Stomach (tissue), 9 donors: ENCODE data around the gene CEMIP. TPM values are rescaled to one million over a fixed set of nuclear protein-coding genes. Genes with fewer than 3 reads are reported as not detected.

ENCODE experiments used
- DNase-seq, 2 donors: peaks; one replicate each; pipeline versions ENCODE4 v3.0.0 to v3.0.0-alpha.2; 2013 to 2019
- H3K27ac ChIP-seq, 5 donors: fragments of 200-600 bp in 4 of 5; sonication (generic) in 4 of 5; one replicate each; pipeline ENCODE4 v1.5.1; 2013 to 2019; ENCODE audit warnings: mild to moderate bottlenecking in 1 of 5, moderate library complexity in 1 of 5
- H3K27me3 ChIP-seq, 3 donors: fragments of 200-600 bp; sonication (generic); one replicate each; pipeline ENCODE4 v1.5.1; 2017 to 2019; ENCODE audit warnings: mixed run types in 1 of 3
- H3K36me3 ChIP-seq, 4 donors: fragments of 200-600 bp; sonication (generic); 1 replicate in 3 of 4; 2 replicates in 1 of 4; pipeline ENCODE4 v1.5.1; 2016 to 2019
- H3K4me1 ChIP-seq, 4 donors: fragments of 200-600 bp; sonication (generic); one replicate each; pipeline ENCODE4 v1.5.1; 2016 to 2019
- H3K4me3 ChIP-seq, 4 donors: fragments of 200-600 bp; sonication (generic) in 3 of 4; one replicate each; pipeline ENCODE4 v1.5.1; 2016 to 2019; ENCODE audit warnings: mild to moderate bottlenecking in 1 of 4
- H3K9me3 ChIP-seq, 4 donors: fragments of 200-600 bp; sonication (generic); one replicate each; pipeline ENCODE4 v1.5.1; 2016 to 2019
- EP300 ChIP-seq: sonication (generic); formaldehyde crosslinking; IDR thresholded peaks from one replicate; pipeline ENCODE4 v1.6.1; 2017; ENCODE audit warnings: antibody characterized with exemption
- POLR2A ChIP-seq, 4 donors: fragments of 450-650 bp; IDR thresholded peaks; one replicate each; pipeline ENCODE4 v1.6.1; 2016; ENCODE audit warnings: antibody characterized with exemption in 4 of 4, control low read depth in 2 of 4, mild to moderate bottlenecking in 1 of 4, moderate library complexity in 1 of 4
- POLR2AphosphoS5 ChIP-seq, 3 donors: sonication (generic); formaldehyde crosslinking; IDR thresholded peaks; one replicate each; pipeline ENCODE4 v1.6.1; 2016; ENCODE audit warnings: antibody characterized with exemption in 3 of 3
- WGBS, 5 donors: extraction: QIAGEN DNeasy Blood & Tissue Kit in 3 of 5; methylation state at CpG; one replicate each; pipeline versions ENCODE4 v1.1.5 to v1.1.7; 2013 to 2018; 5-methylcytosine and 5-hydroxymethylcytosine counted together
- intact Hi-C: fragments of 100-400 bp; cut with DNase I; formaldehyde crosslinking; loops from one replicate; pipeline ENCODE4 v1.15.1; 2023; ENCODE audit warnings: low total_unique reads
- polyA plus RNA-seq, 3 donors: library from polyadenylated mRNA; stranded (reverse); fragments of 200-250 nt; gene quantifications; one replicate each; pipeline ENCODE4 v1.2.3, GENCODE V29; 2013
- total RNA-seq, 5 donors: library from RNA; depleted of rRNA; stranded (reverse); fragments of >200 nt; gene quantifications; one replicate each; pipeline versions ENCODE4 v1.1.0 to v1.2.3, GENCODE V29; 2014 to 2016
- TF ChIP-seq, protein P1 (sequence below), 7 experiments: fragments of 450-650 bp in 4 of 7; fragments of 200-600 bp in 3 of 7; sonication (generic) in 3 of 7; IDR thresholded peaks; one replicate each; pipeline ENCODE4 v1.5.1; 2016 to 2019; ENCODE audit warnings: antibody characterized with exemption in 7 of 7, control low read depth in 2 of 7, mild to moderate bottlenecking in 1 of 7
- donor health status: healthy with polysubstance abuse.
- donor health status: Bipolar disorder and iron deficiency.
- donor health status: healthy.

CEMIP gene
- total and polyA plus RNA-seq, 8 donors, result 0.53 to 2.6 (median 1.4) TPM; not detected in 4

GRCh38 chr15:80732167-80732566 is 47.0 kb upstream of the CEMIP start:
- TF ChIP-seq POLR2A (IDR thresholded peaks at IDR 0.05) (no peak), EP300 (no peak), POLR2AphosphoS5 (IDR thresholded peaks at IDR 0.05) (no peak)
- TF ChIP-seq, protein P1, sequence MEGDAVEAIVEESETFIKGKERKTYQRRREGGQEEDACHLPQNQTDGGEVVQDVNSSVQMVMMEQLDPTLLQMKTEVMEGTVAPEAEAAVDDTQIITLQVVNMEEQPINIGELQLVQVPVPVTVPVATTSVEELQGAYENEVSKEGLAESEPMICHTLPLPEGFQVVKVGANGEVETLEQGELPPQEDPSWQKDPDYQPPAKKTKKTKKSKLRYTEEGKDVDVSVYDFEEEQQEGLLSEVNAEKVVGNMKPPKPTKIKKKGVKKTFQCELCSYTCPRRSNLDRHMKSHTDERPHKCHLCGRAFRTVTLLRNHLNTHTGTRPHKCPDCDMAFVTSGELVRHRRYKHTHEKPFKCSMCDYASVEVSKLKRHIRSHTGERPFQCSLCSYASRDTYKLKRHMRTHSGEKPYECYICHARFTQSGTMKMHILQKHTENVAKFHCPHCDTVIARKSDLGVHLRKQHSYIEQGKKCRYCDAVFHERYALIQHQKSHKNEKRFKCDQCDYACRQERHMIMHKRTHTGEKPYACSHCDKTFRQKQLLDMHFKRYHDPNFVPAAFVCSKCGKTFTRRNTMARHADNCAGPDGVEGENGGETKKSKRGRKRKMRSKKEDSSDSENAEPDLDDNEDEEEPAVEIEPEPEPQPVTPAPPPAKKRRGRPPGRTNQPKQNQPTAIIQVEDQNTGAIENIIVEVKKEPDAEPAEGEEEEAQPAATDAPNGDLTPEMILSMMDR (IDR thresholded peaks at IDR 0.05), result no peak
- no peak overlapping the region for H3K4me3 ChIP-seq
- peak overlapping the region in 2 of 5 donors; percentile 35 to 66 for H3K27ac ChIP-seq
- no peak for DNase-seq
- no peaks in the 10 kb centered on the region for H3K36me3 ChIP-seq
- WGBS, 5 donors, result 26 to 51% (median 32%) methylated on average over 6 of the region's 6 CpGs
- H3K4me1 ChIP-seq, result peaks cover 0 to 37% (median 22%) of the 10 kb centered on the region in 4 donors
- no peaks in the 10 kb centered on the region for H3K27me3 ChIP-seq
- intact Hi-C loops, result no loop called here
- no peaks in the 10 kb centered on the region for H3K9me3 ChIP-seq

- H3K27me3 ChIP-seq, result no peaks in the 10 kb centered on the region
- no peak for DNase-seq
- H3K4me3 ChIP-seq, result no peak overlapping the region
- H3K36me3 ChIP-seq, result no peaks in the 10 kb centered on the region
- no peaks in the 10 kb centered on the region for H3K9me3 ChIP-seq
- TF ChIP-seq EP300 (no peak), POLR2A (IDR thresholded peaks at IDR 0.05) (no peak), POLR2AphosphoS5 (IDR thresholded peaks at IDR 0.05) (no peak)
- TF ChIP-seq, protein P1 (IDR thresholded peaks at IDR 0.05), result no peak
- peak overlapping the region in 3 of 5 donors; percentile 14 to 66 (median 35) for H3K27ac ChIP-seq
- intact Hi-C loops, result no loop called here
- peaks cover 0 to 37% (median 22%) of the 10 kb centered on the region in 4 donors for H3K4me1 ChIP-seq
- 67 to 76% (median 73%) methylated on average over 5 of the region's 5 CpGs for WGBS, 5 donors
Observed at GRCh38 chr15:80732818-80733217, 46.4 kb upstream of the CEMIP start.

- intact Hi-C loops, result no loop called here
- peaks cover 0 to 37% (median 22%) of the 10 kb centered on the region in 4 donors for H3K4me1 ChIP-seq
- no peak overlapping the region for H3K4me3 ChIP-seq
- 57 to 86% (median 61%) methylated on average over 1 of the region's 1 CpG for WGBS, 5 donors
- TF ChIP-seq EP300 (no peak), POLR2AphosphoS5 (IDR thresholded peaks at IDR 0.05) (no peak), POLR2A (IDR thresholded peaks at IDR 0.05) (no peak)
- TF ChIP-seq, protein P1 (IDR thresholded peaks at IDR 0.05), result no peak
- H3K27ac ChIP-seq, result peak overlapping the region in 1 of 5 donors; percentile 66
- no peaks in the 10 kb centered on the region for H3K36me3 ChIP-seq
- H3K9me3 ChIP-seq, result no peaks in the 10 kb centered on the region
- H3K27me3 ChIP-seq, result no peaks in the 10 kb centered on the region
- no peak for DNase-seq
Observed at GRCh38 chr15:80733460-80733859, 45.7 kb upstream of the CEMIP start.

DNA sequence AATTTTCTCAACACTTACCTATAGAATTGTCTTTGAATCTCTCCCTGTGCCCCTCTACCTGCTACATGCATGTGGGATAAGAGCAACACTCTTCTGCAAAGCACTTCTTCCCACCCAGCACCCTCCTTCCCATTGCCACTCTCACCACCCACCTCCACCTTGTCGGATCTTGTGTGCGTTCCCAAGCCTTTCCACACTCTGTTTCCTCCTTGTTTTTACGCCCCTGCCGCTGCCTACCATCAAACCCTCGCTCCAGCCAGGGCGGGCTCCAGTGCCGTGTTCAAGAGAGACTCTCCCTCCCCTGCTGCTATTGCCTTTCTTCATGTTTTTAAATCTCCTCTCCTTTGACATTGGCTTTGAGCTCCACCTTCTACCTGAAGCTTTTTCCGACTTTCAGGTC is 43.8 kb upstream of the CEMIP start:
- Histone ChIP-seq H3K36me3 (no peaks in the 10 kb centered on the region), H3K27me3 (no peaks in the 10 kb centered on the region), H3K4me1 (peaks cover 0 to 43% (median 26%) of the 10 kb centered on the region in 4 donors), H3K4me3 (no peak overlapping the region), H3K27ac (no peak overlapping the region), H3K9me3 (no peaks in the 10 kb centered on the region)
- no peak for DNase-seq
- TF ChIP-seq, protein P1 (IDR thresholded peaks at IDR 0.05), result no peak
- no peak for TF ChIP-seq POLR2AphosphoS5 (IDR thresholded peaks at IDR 0.05)
- no peak for TF ChIP-seq EP300
- no peak for TF ChIP-seq POLR2A (IDR thresholded peaks at IDR 0.05)
- WGBS, 5 donors, result 94 to 99% (median 98%) methylated on average over 8 of the region's 8 CpGs
- intact Hi-C loops, result no loop called here
